ENCODE measurements around the gene SPRED3. TPM values are rescaled to one million over a fixed set of nuclear protein-coding genes. Genes with fewer than 3 reads are reported as not detected.
"Not testable (repeated sequence)": the region's sequence is repeated elsewhere in the genome, so short reads cannot be mapped to it uniquely, and the experiment has no call there.

SPRED3 gene
- total RNA-seq, 1 experiment from 2014 or later = 7.2 TPM

GRCh38 chr19:38411041-38411712 lies 22.7 kb downstream of the SPRED3 start:
- H3K36me3 Mint-ChIP-seq = no peaks in the 10 kb centered on the region
- CTCF ChIA-PET = interaction anchor here (4.9 kb wide), 1 partner anchor 9 kb away, joined by 50 read pairs; the partner anchor contains the start of gene FAM98C

GRCh38 chr19:38411898-38412297 lies 23.4 kb downstream of the SPRED3 start:
- H3K4me1 Mint-ChIP-seq; DNase-seq (ENCODE audit: low spot score); POLR2A ChIA-PET; H3K27ac Mint-ChIP-seq; H3K36me3 Mint-ChIP-seq; ATAC-seq; H3K4me3 Mint-ChIP-seq; H3K27me3 Mint-ChIP-seq (ENCODE audit: low read depth); H3K9me3 Mint-ChIP-seq: not testable (repeated sequence)
- CTCF ChIA-PET = interaction anchor here (4.9 kb wide), 1 partner anchor 9 kb away, joined by 50 read pairs; the partner anchor contains the start of gene FAM98C

More at GRCh38 chr19:38411041-38411712, 22.7 kb downstream of the SPRED3 start:
- TF ChIP-seq TP53 (CRISPR knock-in tag; IDR thresholded peaks at IDR 0.05) (no peak), ZNF512 (CRISPR knock-in tag; IDR thresholded peaks at IDR 0.05; ENCODE audit: borderline replicate concordance) (no peak), KAT7 (CRISPR knock-in tag; IDR thresholded peaks at IDR 0.05; ENCODE audit: borderline replicate concordance) (no peak)
- TF ChIP-seq, protein P1, sequence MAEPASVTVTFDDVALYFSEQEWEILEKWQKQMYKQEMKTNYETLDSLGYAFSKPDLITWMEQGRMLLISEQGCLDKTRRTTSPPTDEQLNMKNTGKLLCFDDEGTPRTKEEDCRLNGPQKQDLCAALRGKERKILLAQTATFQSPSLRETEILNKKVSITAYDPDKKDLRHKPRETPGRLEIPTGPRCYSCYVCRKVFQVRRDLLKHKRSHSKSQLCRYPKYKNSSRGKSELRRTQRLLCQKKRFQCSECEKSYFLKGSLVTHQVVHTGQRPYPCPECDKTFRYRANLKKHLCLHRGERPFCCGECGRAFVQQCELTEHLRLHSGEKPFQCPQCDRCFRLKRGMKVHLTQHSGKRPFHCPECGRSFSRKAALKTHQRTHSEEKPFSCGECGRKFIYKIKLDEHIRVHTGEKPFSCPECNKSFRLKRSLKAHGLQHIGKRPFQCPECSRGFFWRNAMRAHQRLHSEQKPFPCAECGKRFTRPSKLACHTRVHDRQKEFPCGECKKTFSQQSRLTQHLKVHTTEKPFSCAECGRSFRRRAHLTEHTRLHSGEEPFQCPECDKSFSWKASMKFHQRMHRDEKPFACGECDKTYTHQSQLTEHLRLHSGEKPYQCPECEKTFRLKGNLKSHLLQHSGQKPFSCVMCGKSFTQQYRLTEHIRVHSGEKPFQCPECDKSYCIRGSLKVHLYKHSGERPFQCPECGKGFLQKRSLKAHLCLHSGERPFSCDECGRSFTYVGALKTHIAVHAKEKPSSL (CRISPR knock-in tag; conservative IDR thresholded peaks at IDR 0.05) = no peak
- ATAC-seq (no peak), DNase-seq (ENCODE audit: low spot score) (no peak)
- H3K9me3 Mint-ChIP-seq = no peaks in the 10 kb centered on the region
- no peak overlapping the region for H3K27ac Mint-ChIP-seq
- H3K27me3 Mint-ChIP-seq (ENCODE audit: low read depth) = no peaks in the 10 kb centered on the region; the same call in 1 of the 2 replicates
- no peak overlapping the region for H3K4me3 Mint-ChIP-seq
- POLR2A ChIA-PET = interaction anchor here (0.5 kb wide), 1 partner anchor 196 kb away, joined by 6 read pairs; no protein-coding TSS in a partner anchor
- H3K4me1 Mint-ChIP-seq = no peaks in the 10 kb centered on the region

- H3K4me1 Mint-ChIP-seq = peaks cover 6% of the 10 kb centered on the region
- H3K9me3 Mint-ChIP-seq = no peaks in the 10 kb centered on the region
- DNase-seq (ENCODE audit: low spot score) (no peak), ATAC-seq (no peak)
- H3K4me3 Mint-ChIP-seq = no peak overlapping the region
- H3K36me3 Mint-ChIP-seq = no peaks in the 10 kb centered on the region
- TF ChIP-seq ARID4B (CRISPR knock-in tag; IDR thresholded peaks at IDR 0.05; ENCODE audit: borderline replicate concordance) (no peak), CREM (CRISPR knock-in tag; IDR thresholded peaks at IDR 0.05) (no peak), FOXP4 (CRISPR knock-in tag; IDR thresholded peaks at IDR 0.05) (no peak), ZNF423 (CRISPR knock-in tag; IDR thresholded peaks at IDR 0.05) (no peak)
- CTCF ChIA-PET = interaction anchor here (4.9 kb wide), 1 partner anchor 10 kb away, joined by 50 read pairs; the partner anchor contains the start of gene FAM98C
- no peaks in the 10 kb centered on the region; the same call in 1 of the 2 replicates for H3K27me3 Mint-ChIP-seq (ENCODE audit: low read depth)
- H3K27ac Mint-ChIP-seq = no peak overlapping the region
- POLR2A ChIA-PET = no interaction called here
Measured at GRCh38 chr19:38412491-38412890, 24.0 kb downstream of the SPRED3 start.

All from WTC11 (cell line).